ENCODE measurements around the gene LRRC47.

DNA sequence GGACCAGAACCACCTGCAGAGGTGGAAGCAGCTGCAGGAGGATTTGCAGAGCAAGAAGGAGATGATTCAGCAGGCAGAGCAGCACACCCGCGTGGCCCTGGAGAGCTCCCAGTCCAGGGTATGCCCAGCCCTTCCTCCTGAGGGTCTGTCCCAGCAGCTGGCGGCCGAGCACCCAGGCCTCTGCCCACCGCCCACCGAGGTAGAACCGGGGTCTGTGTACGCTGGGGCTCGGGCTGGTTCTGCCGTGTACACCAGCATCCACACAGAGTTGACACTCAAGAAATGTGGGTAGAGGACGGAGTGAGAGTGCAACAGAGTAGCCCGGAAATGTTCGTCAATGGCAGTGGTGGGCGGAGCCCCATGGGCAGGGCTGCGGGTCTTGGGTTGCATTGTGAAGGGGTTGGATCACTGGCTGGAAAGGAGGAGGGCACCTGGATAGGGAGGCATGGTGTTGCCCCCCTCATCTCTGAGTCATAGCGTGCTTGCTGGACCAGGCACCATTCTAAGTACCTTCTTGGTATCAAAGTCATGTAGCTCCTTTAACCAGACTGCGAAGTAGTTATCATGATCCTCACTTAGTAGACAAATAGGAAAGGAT lies 28.9 kb downstream of the LRRC47 start:
- TF ChIP-seq EZH2 (IDR thresholded peaks at IDR 0.05; ENCODE audit: insufficient read depth, poor library complexity, severe bottlenecking): no peak
- no peak for TF ChIP-seq EZH2phosphoT487 (IDR thresholded peaks at IDR 0.05; ENCODE audit: insufficient read depth, low read depth)
